ENCODE results near the gene COASY. TPM values are rescaled to one million over a fixed set of nuclear protein-coding genes. Genes with fewer than 3 reads are reported as not detected.
"Not testable (repeated sequence)": the region's sequence is repeated elsewhere in the genome, so short reads cannot be mapped to it uniquely, and the experiment has no call there.

The COASY gene
- total and polyA plus RNA-seq, 7 experiments from 2014 or later = 45.3 to 76.9 (median 59.2) TPM

DNA sequence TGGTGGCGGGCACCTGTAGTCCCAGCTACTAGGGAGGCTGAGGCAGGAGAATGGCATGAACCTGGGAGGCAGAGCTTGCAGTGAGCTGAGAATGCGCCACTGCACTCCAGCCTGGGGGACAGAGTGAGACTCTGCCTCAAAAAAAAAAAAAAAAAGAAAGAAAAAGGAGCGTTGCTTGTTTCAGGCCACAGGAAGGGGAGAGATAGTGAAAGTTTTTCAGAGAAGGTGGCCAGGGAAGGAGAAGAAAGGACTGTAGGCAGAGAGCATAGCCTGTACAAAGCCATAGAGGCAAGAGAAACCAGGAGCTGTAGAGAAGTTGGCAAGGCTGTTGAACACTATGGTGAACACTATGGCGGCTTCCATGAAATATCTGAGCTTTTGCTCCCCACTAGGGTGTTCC, 21.4 kb upstream of the COASY start:
- H3K4me1 Mint-ChIP-seq = peaks cover 26 to 45% (median 37%) of the 10 kb centered on the region in 7 donors

DNA sequence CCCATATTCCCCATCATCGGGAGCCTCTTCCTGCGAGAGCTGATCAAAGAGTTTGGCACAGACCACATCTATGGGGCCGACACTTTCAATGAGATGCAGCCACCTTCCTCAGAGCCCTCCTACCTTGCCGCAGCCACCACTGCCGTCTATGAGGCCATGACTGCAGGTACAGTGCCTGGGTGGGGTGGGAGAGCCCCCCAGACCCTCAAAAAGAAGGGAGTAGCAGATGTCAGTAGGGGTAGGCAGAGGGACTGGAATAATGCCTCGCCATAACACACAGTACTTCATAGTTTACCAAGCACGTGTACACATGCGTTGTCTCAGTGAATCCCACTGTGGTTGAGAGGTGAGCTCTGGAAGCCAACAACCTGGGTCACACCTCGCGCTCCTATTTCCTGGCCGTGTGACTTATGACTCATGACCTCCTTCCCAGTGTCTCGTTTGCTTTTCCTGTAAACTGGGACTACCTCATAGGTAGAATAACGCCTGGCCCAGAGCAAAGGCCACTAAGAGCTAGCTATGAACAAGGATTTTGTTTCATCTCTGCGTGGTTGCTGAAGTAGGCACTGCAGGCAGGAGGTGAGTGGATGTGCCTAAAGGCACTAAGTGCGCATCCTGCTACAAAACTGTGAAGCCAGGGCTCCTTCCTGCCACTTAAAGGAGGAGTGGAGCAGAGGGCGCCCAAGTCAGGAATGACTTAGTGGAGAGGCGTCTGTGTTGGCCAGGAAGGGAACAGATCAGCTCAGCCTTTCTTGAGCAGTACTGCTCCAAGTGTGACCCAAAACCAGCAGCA, 20.7 kb upstream of the COASY start:
- H3K4me1 ChIP-seq (ENCODE audit: control insufficient read depth in 2 of 2, insufficient read depth in 2 of 2, low read length in 2 of 2) = peaks cover 12 to 26% of the 10 kb centered on the region in 2 donors
- H3K36me3 Mint-ChIP-seq = peaks cover 0 to 15% (median 5%) of the 10 kb centered on the region in 5 donors
- no peak for ATAC-seq
- H3K27me3 ChIP-seq (ENCODE audit: control insufficient read depth in 2 of 2, insufficient read depth in 2 of 2, low read length in 2 of 2) = no peaks in the 10 kb centered on the region
- intact Hi-C loops (cut with micrococcal nuclease) = no loop called here
- H3K27ac ChIP-seq (ENCODE audit: low read depth, low read length) = no peak overlapping the region
- peaks cover 0 to 16% (median 0%) of the 10 kb centered on the region in 3 experiments for H3K36me3 ChIP-seq (ENCODE audit: control insufficient read depth in 2 of 3, insufficient read depth in 3 of 3, low read length in 3 of 3)
- no peak overlapping the region for H3K4me3 ChIP-seq (ENCODE audit: low read length)
- CTCF ChIA-PET = interaction anchor here (0.8 kb wide), 1 partner anchor 11 kb away, joined by 3 read pairs; no protein-coding TSS in a partner anchor
- H3K27ac Mint-ChIP-seq = peak overlapping the region; percentile 11 to 76 (median 60)
- DNase-seq = peak in 1 of 9 donors; percentile 25
- H3K27me3 Mint-ChIP-seq = no peaks in the 10 kb centered on the region
- POLR2A ChIA-PET = interaction anchor here (0.5 to 0.8 kb wide), 4 partner anchors 11 to 30 kb away, joined by 3 to 4 read pairs (median 3); no protein-coding TSS in a partner anchor
- H3K9me3 ChIP-seq (ENCODE audit: control insufficient read depth in 2 of 3, low read length in 3 of 3) = no peaks in the 10 kb centered on the region
- H3K9me3 Mint-ChIP-seq = no peaks in the 10 kb centered on the region
- H3K4me1 Mint-ChIP-seq = peaks cover 23 to 41% (median 34%) of the 10 kb centered on the region in 7 donors
- peak overlapping the region; percentile 13 to 72 (median 57) for H3K4me3 Mint-ChIP-seq

More for the DNA sequence above, 21.4 kb upstream of the COASY start:
- peaks cover 12 to 26% of the 10 kb centered on the region in 2 donors for H3K4me1 ChIP-seq (ENCODE audit: control insufficient read depth in 2 of 2, insufficient read depth in 2 of 2, low read length in 2 of 2)
- intact Hi-C loops (cut with micrococcal nuclease); H3K4me3 ChIP-seq (ENCODE audit: low read length); H3K27me3 Mint-ChIP-seq; H3K9me3 ChIP-seq (ENCODE audit: control insufficient read depth in 2 of 3, low read length in 3 of 3); DNase-seq; ATAC-seq; H3K27me3 ChIP-seq (ENCODE audit: control insufficient read depth in 2 of 2, insufficient read depth in 2 of 2, low read length in 2 of 2); H3K9me3 Mint-ChIP-seq; H3K27ac ChIP-seq (ENCODE audit: low read depth, low read length); CTCF ChIA-PET: not testable (repeated sequence)
- POLR2A ChIA-PET = interaction anchor here (0.7 kb wide), 1 partner anchor 29 kb away, joined by 3 read pairs; no protein-coding TSS in a partner anchor
- Mint-ChIP-seq H3K36me3 (peaks cover 0 to 15% (median 5%) of the 10 kb centered on the region in 5 donors), H3K4me3 (peak overlapping the region in 9 of 10 donors; percentile 13 to 72 (median 59)), H3K27ac (peak overlapping the region in 8 of 9 donors; percentile 11 to 76 (median 59))
- peaks cover 0 to 16% (median 0%) of the 10 kb centered on the region in 3 experiments for H3K36me3 ChIP-seq (ENCODE audit: control insufficient read depth in 2 of 3, insufficient read depth in 3 of 3, low read length in 3 of 3)

DNA sequence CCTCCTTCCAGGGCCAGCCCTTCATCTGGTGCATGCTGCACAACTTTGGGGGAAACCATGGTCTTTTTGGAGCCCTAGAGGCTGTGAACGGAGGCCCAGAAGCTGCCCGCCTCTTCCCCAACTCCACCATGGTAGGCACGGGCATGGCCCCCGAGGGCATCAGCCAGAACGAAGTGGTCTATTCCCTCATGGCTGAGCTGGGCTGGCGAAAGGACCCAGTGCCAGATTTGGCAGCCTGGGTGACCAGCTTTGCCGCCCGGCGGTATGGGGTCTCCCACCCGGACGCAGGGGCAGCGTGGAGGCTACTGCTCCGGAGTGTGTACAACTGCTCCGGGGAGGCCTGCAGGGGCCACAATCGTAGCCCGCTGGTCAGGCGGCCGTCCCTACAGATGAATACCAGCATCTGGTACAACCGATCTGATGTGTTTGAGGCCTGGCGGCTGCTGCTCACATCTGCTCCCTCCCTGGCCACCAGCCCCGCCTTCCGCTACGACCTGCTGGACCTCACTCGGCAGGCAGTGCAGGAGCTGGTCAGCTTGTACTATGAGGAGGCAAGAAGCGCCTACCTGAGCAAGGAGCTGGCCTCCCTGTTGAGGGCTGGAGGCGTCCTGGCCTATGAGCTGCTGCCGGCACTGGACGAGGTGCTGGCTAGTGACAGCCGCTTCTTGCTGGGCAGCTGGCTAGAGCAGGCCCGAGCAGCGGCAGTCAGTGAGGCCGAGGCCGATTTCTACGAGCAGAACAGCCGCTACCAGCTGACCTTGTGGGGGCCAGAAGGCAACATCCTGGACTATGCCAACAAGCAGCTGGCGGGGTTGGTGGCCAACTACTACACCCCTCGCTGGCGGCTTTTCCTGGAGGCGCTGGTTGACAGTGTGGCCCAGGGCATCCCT, 18.5 kb upstream of the COASY start:
- H3K4me3 ChIP-seq (ENCODE audit: low read length) = no peak overlapping the region
- Mint-ChIP-seq H3K36me3 (peaks cover 0 to 15% (median 5%) of the 10 kb centered on the region in 5 donors), H3K27me3 (no peaks in the 10 kb centered on the region), H3K9me3 (no peaks in the 10 kb centered on the region), H3K27ac (no peak overlapping the region), H3K4me1 (peaks cover 15 to 25% (median 19%) of the 10 kb centered on the region in 7 donors), H3K4me3 (no peak overlapping the region)
- H3K36me3 ChIP-seq (ENCODE audit: control insufficient read depth in 2 of 3, insufficient read depth in 3 of 3, low read length in 3 of 3) = peaks cover 0 to 16% (median 0%) of the 10 kb centered on the region in 3 experiments
- no peak for DNase-seq
- ChIA-PET POLR2A (interaction anchor here (1.0 to 1.2 kb wide), 3 partner anchors 9 to 24 kb away, joined by 3 to 4 read pairs (median 3); partner anchors contain the start of gene MLX), CTCF (interaction anchor here (0.8 kb wide), 1 partner anchor 230 kb away, joined by 3 read pairs; no protein-coding TSS in a partner anchor)
- no peak overlapping the region for H3K27ac ChIP-seq (ENCODE audit: low read depth, low read length)
- H3K4me1 ChIP-seq (ENCODE audit: control insufficient read depth in 2 of 2, insufficient read depth in 2 of 2, low read length in 2 of 2) = peaks cover 12 to 15% of the 10 kb centered on the region in 2 donors
- H3K9me3 ChIP-seq (ENCODE audit: control insufficient read depth in 2 of 3, low read length in 3 of 3) = no peaks in the 10 kb centered on the region
- H3K27me3 ChIP-seq (ENCODE audit: control insufficient read depth in 2 of 2, insufficient read depth in 2 of 2, low read length in 2 of 2) = no peaks in the 10 kb centered on the region
- intact Hi-C loops (cut with micrococcal nuclease) = no loop called here
- no peak for ATAC-seq

DNA sequence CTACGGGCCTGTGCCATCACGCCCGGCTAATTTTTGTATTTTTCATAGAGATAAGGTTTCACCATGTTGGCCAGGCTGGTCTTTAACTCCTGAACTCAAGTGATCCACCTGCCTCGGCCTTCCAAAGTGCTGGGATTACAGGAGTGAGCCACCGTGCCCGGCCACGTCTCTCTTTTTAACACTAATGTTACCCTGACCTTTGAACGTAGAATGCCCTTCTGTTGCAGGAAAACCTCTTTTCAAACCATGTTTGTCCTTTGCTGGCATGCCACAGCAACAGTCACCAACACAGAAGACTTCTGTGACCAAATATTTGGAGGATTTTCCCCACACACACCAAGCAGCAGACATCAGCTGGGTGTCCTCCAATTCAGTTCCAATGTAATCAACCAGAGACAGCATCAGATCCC, 17.1 kb upstream of the COASY start:
- Mint-ChIP-seq H3K4me1 (peaks cover 15 to 28% (median 22%) of the 10 kb centered on the region in 7 donors), H3K27me3 (no peaks in the 10 kb centered on the region), H3K4me3 (no peak overlapping the region), H3K27ac (no peak overlapping the region), H3K9me3 (no peaks in the 10 kb centered on the region), H3K36me3 (peaks cover 0 to 10% (median 0%) of the 10 kb centered on the region in 5 donors)
- no peak overlapping the region for H3K4me3 ChIP-seq (ENCODE audit: low read length)
- no peak overlapping the region for H3K27ac ChIP-seq (ENCODE audit: low read depth, low read length)
- ATAC-seq (no peak), DNase-seq (no peak)
- ChIA-PET POLR2A (no interaction called here), CTCF (interaction anchor here (2.0 kb wide), 1 partner anchor 33 kb away, joined by 5 read pairs; the partner anchor contains the start of gene PSMC3IP)
- intact Hi-C loops (cut with micrococcal nuclease) = no loop called here
- peaks cover 12 to 15% of the 10 kb centered on the region in 2 donors for H3K4me1 ChIP-seq (ENCODE audit: control insufficient read depth in 2 of 2, insufficient read depth in 2 of 2, low read length in 2 of 2)
- H3K27me3 ChIP-seq (ENCODE audit: control insufficient read depth in 2 of 2, insufficient read depth in 2 of 2, low read length in 2 of 2) = no peaks in the 10 kb centered on the region
- no peaks in the 10 kb centered on the region for H3K9me3 ChIP-seq (ENCODE audit: control insufficient read depth in 2 of 3, low read length in 3 of 3)
- H3K36me3 ChIP-seq (ENCODE audit: control insufficient read depth in 2 of 3, insufficient read depth in 3 of 3, low read length in 3 of 3) = peaks cover 0 to 16% (median 0%) of the 10 kb centered on the region in 3 experiments

DNA sequence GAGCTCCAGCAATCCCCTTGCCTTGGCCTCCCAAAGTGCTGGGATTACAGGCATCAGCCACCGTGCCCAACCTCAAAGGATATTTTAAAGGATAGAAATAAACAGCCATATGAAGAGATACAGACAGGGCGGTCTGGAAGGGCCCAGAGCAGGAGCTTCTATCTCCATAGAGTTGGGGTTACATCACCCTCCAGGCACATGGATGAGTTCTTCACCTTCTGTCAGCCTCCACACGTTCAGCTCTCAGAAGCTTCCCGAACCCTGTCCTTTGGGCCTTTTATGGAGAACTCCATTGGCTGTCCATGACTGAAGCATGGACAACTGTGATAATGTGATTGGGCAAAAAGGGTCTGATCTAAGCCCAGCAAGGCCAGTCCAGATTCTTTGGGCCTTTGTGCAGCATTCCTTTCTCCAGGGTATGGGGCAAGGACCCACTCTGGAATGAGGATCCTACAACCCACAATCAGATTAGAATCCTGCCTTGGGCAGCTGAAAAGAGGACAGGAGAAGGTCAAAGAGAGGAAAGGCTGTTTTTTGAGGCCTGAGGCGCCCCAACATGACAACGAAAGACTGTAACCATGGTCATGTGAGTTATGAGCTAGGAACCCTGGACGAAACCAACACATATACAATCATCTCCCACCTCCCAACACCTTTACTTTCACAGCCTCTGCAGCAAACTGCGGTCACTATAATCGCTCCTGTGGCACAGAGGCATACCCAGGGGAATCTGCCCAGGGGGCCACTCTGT, 16.0 kb upstream of the COASY start:
- H3K27me3 ChIP-seq (ENCODE audit: control insufficient read depth in 2 of 2, insufficient read depth in 2 of 2, low read length in 2 of 2); ATAC-seq; H3K9me3 ChIP-seq (ENCODE audit: control insufficient read depth in 2 of 3, low read length in 3 of 3); H3K36me3 Mint-ChIP-seq; DNase-seq; intact Hi-C loops (cut with micrococcal nuclease); H3K27ac ChIP-seq (ENCODE audit: low read depth, low read length); H3K4me3 ChIP-seq (ENCODE audit: low read length); H3K27me3 Mint-ChIP-seq; H3K9me3 Mint-ChIP-seq; H3K4me3 Mint-ChIP-seq; H3K27ac Mint-ChIP-seq; POLR2A ChIA-PET: not testable (repeated sequence)
- Histone ChIP-seq H3K4me1 (ENCODE audit: control insufficient read depth in 2 of 2, insufficient read depth in 2 of 2, low read length in 2 of 2) (peaks cover 8 to 11% of the 10 kb centered on the region in 2 donors), H3K36me3 (ENCODE audit: control insufficient read depth in 2 of 3, insufficient read depth in 3 of 3, low read length in 3 of 3) (peaks cover 0 to 16% (median 0%) of the 10 kb centered on the region in 3 experiments)
- peaks cover 9 to 20% (median 19%) of the 10 kb centered on the region in 7 donors for H3K4me1 Mint-ChIP-seq
- CTCF ChIA-PET = interaction anchor here (1.0 to 2.0 kb wide), 2 partner anchors 8 to 32 kb away, joined by 3 to 5 read pairs; partner anchors contain the start of gene PSMC3IP

Measured in naive thymus-derived CD4-positive, alpha-beta T cell (primary cell).